Measurements from ENCODE around the gene DHRS9. TPM values are rescaled to one million over a fixed set of nuclear protein-coding genes. Genes with fewer than 3 reads are reported as not detected.

DHRS9 gene
- total RNA-seq, 2 experiments from 2014 or later: not detected

GRCh38 chr2:169041594-169041993 is 27.8 kb upstream of the DHRS9 start:
- Mint-ChIP-seq H3K9me3 (peaks cover 17% of the 10 kb centered on the region), H3K36me3 (ENCODE audit: low read depth) (peaks cover 11% of the 10 kb centered on the region), H3K4me1 (ENCODE audit: low read depth) (no peaks in the 10 kb centered on the region), H3K4me3 (no peak overlapping the region), H3K27ac (no peak overlapping the region), H3K27me3 (no peaks in the 10 kb centered on the region)
- ChIA-PET POLR2A (no interaction called here), CTCF (no interaction called here)
- H3K9me3 ChIP-seq (ENCODE audit: control insufficient read depth in 1 of 2, insufficient read depth in 1 of 2, low read length in 2 of 2): peaks cover 3 to 7% of the 10 kb centered on the region in 2 experiments
- H3K27ac ChIP-seq (ENCODE audit: low read depth in 1 of 2, low read length in 2 of 2): no peak overlapping the region
- H3K27me3 ChIP-seq (ENCODE audit: control insufficient read depth in 1 of 2, insufficient read depth in 2 of 2, low read length in 2 of 2): no peaks in the 10 kb centered on the region
- H3K4me3 ChIP-seq (ENCODE audit: low read length): no peak overlapping the region
- no peaks in the 10 kb centered on the region for H3K36me3 ChIP-seq (ENCODE audit: insufficient read depth, low read length)
- H3K4me1 ChIP-seq (ENCODE audit: insufficient read depth, low read length): no peaks in the 10 kb centered on the region
- no peak for TF ChIP-seq CTCF (IDR thresholded peaks at IDR 0.05)
- DNase-seq (no peak), ATAC-seq (ENCODE audit: poor library complexity) (no peak)
- intact Hi-C loops (cut with DNase I, micrococcal nuclease): no loop called here

- H3K27ac Mint-ChIP-seq: no peak overlapping the region
- Histone ChIP-seq H3K9me3 (ENCODE audit: control insufficient read depth in 1 of 2, insufficient read depth in 1 of 2, low read length in 2 of 2) (peaks cover 3 to 7% of the 10 kb centered on the region in 2 experiments), H3K27me3 (ENCODE audit: control insufficient read depth in 1 of 2, insufficient read depth in 2 of 2, low read length in 2 of 2) (no peaks in the 10 kb centered on the region), H3K27ac (ENCODE audit: low read depth in 1 of 2, low read length in 2 of 2) (no peak overlapping the region), H3K4me1 (ENCODE audit: insufficient read depth, low read length) (peaks cover 3% of the 10 kb centered on the region), H3K4me3 (ENCODE audit: low read length) (no peak overlapping the region), H3K36me3 (ENCODE audit: insufficient read depth, low read length) (no peaks in the 10 kb centered on the region)
- POLR2A ChIA-PET: no interaction called here
- peaks cover 11% of the 10 kb centered on the region for H3K36me3 Mint-ChIP-seq (ENCODE audit: low read depth)
- no peaks in the 10 kb centered on the region for H3K27me3 Mint-ChIP-seq
- TF ChIP-seq CTCF (IDR thresholded peaks at IDR 0.05): no peak
- DNase-seq (no peak), ATAC-seq (ENCODE audit: poor library complexity) (no peak)
- intact Hi-C loops (cut with DNase I, micrococcal nuclease): no loop called here
- CTCF ChIA-PET: no interaction called here
- no peak overlapping the region for H3K4me3 Mint-ChIP-seq
- H3K9me3 Mint-ChIP-seq: peaks cover 17% of the 10 kb centered on the region
- H3K4me1 Mint-ChIP-seq (ENCODE audit: low read depth): no peaks in the 10 kb centered on the region
Measured at GRCh38 chr2:169042856-169043255, 26.5 kb upstream of the DHRS9 start.

GRCh38 chr2:169046440-169047151 is 22.8 kb upstream of the DHRS9 start:
- DNase-seq (no peak), ATAC-seq (ENCODE audit: poor library complexity) (no peak)
- peaks cover 11% of the 10 kb centered on the region for H3K36me3 Mint-ChIP-seq (ENCODE audit: low read depth)
- H3K36me3 ChIP-seq (ENCODE audit: insufficient read depth, low read length): no peaks in the 10 kb centered on the region
- no peak overlapping the region for H3K4me3 Mint-ChIP-seq
- no peaks in the 10 kb centered on the region for H3K27me3 ChIP-seq (ENCODE audit: control insufficient read depth in 1 of 2, insufficient read depth in 2 of 2, low read length in 2 of 2)
- H3K4me1 Mint-ChIP-seq (ENCODE audit: low read depth): no peaks in the 10 kb centered on the region
- ChIA-PET CTCF (no interaction called here), POLR2A (no interaction called here)
- H3K27ac Mint-ChIP-seq: no peak overlapping the region
- H3K27ac ChIP-seq (ENCODE audit: low read depth in 1 of 2, low read length in 2 of 2): no peak overlapping the region
- peaks cover 17% of the 10 kb centered on the region for H3K9me3 Mint-ChIP-seq
- H3K27me3 Mint-ChIP-seq: no peaks in the 10 kb centered on the region
- H3K4me1 ChIP-seq (ENCODE audit: insufficient read depth, low read length): peaks cover 3% of the 10 kb centered on the region
- H3K9me3 ChIP-seq (ENCODE audit: control insufficient read depth in 1 of 2, insufficient read depth in 1 of 2, low read length in 2 of 2): peaks cover 3 to 7% of the 10 kb centered on the region in 2 experiments
- intact Hi-C loops (cut with DNase I, micrococcal nuclease): no loop called here
- no peak overlapping the region for H3K4me3 ChIP-seq (ENCODE audit: low read length)
- TF ChIP-seq CTCF (IDR thresholded peaks at IDR 0.05): no peak

Measured in CD4-positive, alpha-beta T cell (primary cell).